GM18868 (cell line): ENCODE measurements around the gene EYS.

Source experiments
- ATAC-seq: cut with Tn5 transposase; IDR thresholded peaks from one replicate; pipeline ENCODE4 v1.9.1; 2021; ENCODE audit warnings: mild to moderate bottlenecking, moderate library complexity; ENCODE audit not compliant: unreplicated experiment

EYS gene

GRCh38 chr6:65707126-65707826 is at the start of gene EYS:
Gene EYS (minus strand): TSS chr6:65707226. CDS start chr6:65495410, 211,816 bp downstream.
- no peak for ATAC-seq

DNA sequence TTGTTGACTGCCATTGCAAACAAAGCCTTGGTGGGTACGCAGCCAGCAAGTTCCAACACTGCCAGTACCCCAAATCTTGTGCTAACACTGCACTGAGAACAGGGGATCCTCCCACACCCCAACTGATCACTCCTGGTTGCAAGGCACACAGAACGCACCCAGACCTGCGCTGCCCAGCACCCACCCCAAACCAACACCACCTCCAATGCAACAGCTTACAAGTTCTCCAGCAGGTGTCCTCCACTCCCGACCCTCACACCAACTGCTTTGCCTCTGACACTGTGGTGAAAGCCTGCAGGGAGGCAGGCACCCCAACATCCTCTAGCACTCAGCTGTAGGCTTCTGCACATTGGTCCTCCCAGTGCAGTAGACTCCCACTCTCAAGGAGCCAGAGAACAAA is 39.3 kb upstream of the EYS start:
- ATAC-seq: no peak

DNA sequence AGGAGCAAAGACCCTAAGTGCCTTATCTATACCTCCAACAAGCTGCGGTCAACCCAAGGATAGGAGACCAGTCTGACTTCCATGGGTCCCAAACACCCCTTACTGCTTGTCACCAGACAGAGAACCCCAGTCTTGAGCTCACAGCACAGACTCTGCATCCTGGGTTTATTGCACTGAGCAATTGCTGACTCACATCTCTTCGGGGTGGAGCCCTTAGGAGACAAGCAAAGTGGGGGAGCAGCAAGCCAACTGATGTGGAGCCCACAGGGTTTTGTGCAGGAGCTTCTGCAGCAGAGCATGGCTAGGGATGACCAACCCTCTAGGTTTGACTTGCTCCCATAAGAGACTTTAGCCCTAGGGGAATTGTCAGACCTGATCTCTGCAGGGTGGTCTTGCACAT is 38.6 kb upstream of the EYS start:
- no peak for ATAC-seq

GRCh38 chr6:65728879-65729479 is 22.0 kb upstream of the EYS start:
- ATAC-seq: no peak

DNA sequence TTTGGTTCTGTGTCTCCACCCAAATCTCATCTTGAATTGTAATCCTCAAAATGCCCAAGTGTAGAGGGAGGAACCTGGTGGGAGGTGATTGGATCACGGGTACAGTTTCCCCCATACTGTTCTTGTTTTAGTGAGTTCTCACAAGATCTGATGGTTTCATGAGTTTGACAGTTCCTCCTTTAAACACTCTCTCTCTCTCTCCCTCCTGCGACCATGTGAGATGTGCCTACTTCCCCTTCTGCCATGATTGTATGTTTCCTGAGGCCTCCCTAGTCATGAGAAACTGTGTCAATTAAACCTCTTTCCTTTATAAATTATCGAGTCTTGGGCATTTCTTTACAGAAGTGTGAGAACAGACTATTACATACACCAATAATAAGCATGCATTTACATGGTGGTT is 12.1 kb upstream of the EYS start:
- no peak for ATAC-seq

- ATAC-seq: no peak
Measured at GRCh38 chr6:65711531-65711930, 4.5 kb upstream of the EYS start.

GRCh38 chr6:65709099-65709830 is 2.2 kb upstream of the EYS start:
- no peak for ATAC-seq

- ATAC-seq: no peak
Measured at GRCh38 chr6:65708162-65708561, 1.1 kb upstream of the EYS start.

- ATAC-seq: no peak
Measured at GRCh38 chr6:65706436-65706835, 590 bp downstream of the EYS start.

DNA sequence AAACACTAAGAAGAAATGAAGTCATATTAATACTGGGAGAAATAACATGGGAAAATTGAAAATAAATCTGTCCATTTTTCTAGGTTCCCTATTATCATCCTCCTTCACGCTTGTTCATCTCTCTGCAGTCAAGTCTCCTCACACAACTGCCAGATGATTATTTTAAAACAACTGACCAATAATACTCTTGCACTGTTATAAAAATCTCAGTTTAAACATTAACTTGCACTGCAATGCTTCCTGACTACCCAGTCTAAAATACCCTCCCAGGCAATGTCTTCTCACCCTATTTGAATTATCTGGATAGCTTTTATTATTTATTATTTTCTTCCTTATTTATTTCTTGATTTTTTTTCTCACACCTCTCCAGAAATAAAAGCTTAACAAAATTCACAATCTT is 5.7 kb downstream of the EYS start:
- no peak for ATAC-seq

- no peak for ATAC-seq
Measured at GRCh38 chr6:65700561-65700960, 6.5 kb downstream of the EYS start.

GRCh38 chr6:65692109-65692508 is 14.9 kb downstream of the EYS start:
- no peak for ATAC-seq

GRCh38 chr6:65680232-65680631 is 26.8 kb downstream of the EYS start:
- no peak for ATAC-seq

DNA sequence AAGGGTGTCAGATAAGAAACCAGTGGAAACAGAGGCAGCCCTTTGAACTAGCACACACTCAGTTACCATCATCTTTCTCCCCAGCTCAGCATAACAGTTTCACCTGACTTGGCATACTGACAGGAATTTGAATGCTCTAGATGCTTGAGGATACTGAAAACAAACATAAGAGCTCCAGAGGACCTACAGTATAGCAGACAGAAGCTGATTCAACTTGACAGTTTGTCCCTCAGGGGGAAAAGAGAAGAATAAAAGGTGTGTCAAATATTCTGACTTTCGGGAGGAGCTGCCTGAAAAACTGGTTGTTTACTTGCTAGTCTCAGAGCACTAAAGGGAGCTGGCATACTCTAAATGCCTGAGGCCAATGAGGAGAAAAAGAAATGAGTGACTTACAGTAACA is 35.1 kb downstream of the EYS start:
- no peak for ATAC-seq

GRCh38 chr6:65667916-65668656 is 38.9 kb downstream of the EYS start:
- no peak for ATAC-seq

DNA sequence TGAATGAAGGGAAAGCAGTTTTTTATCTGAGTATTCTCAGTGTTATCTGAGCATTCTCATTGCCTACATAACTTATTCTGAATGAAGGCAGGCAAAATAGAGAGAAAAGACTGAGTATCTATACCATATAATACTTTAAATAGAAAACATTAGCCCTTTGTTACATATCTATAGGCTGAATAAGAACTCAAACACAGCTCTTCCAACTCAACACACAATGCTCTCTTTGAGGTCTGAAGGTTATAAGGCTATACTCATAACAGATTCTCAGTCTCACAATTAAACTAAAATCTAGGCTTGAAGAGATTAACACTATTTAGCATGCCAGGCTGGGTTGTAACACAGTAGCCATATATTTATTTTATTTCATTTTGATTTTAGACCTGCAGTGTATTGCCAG is 56.9 kb downstream of the EYS start:
- ATAC-seq: no peak

GRCh38 chr6:65649392-65649791 is 57.6 kb downstream of the EYS start:
- no peak for ATAC-seq

DNA sequence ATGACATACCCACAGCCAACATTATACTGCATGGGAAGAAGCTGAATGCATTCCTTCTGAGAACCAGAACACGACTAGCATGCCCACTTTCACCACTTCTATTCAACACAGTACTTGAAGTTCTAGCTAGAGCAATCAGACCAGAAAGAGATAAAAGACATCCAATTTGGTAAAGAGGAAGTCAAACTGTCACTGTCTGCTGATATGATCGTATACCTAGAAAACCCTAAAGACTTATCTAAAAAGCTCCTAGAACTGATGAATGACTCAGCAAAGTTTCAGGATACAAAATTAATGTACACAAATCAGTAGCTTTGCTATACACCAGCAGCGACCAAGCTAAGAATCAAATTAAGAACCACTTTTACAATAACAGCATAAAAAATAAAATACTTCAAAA is 60.5 kb downstream of the EYS start:
- no peak for ATAC-seq

DNA sequence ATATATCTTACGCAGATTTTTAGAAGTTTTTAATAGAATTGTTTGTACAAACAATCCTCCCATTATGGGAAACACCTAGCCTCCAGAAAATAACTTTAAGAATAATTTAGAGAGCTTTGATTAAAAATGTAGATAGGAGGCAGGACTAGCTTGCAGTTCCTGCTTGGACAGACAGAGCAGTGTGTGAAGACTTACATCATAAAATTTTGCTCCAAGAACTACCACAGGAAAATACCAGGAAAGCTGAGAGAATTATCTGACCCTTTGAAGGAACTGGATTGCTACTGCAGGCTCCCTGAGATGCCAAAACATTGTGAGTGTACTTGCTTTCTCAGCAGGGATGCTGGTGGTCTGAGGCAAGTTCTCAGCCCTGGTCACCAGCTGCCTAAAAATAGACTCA is 64.2 kb downstream of the EYS start:
- ATAC-seq: no peak

- no peak for ATAC-seq
Measured at GRCh38 chr6:65638047-65638831, 68.8 kb downstream of the EYS start.
